ENCODE data around the gene MIPOL1.
"Not testable (repeated sequence)": the region's sequence is repeated elsewhere in the genome, so short reads cannot be mapped to it uniquely, and the experiment has no call there.

- TF ChIP-seq MAX (IDR thresholded peaks at IDR 0.05; ENCODE audit: low read depth, low read length); POLR2A (IDR thresholded peaks at IDR 0.05; ENCODE audit: extremely low read depth, insufficient read length); CTCF (IDR thresholded peaks at IDR 0.05; ENCODE audit: low read depth, low read length): not testable (repeated sequence)
These were observed 264.7 kb downstream of the MIPOL1 start for GRCh38 chr14:37462426-37462825.
